Ovary (tissue), 3 donors: ENCODE results near the gene ZNF587.

Source experiments
- EP300 ChIP-seq: sonication (generic); formaldehyde crosslinking; IDR thresholded peaks from one replicate; pipeline ENCODE4 v1.6.1; 2017; ENCODE audit warnings: antibody characterized with exemption
- POLR2A ChIP-seq: fragments of 450-650 bp; IDR thresholded peaks from one replicate; pipeline ENCODE4 v1.6.1; 2017; ENCODE audit warnings: antibody characterized with exemption, mild to moderate bottlenecking, moderate library complexity
- TF ChIP-seq, protein P1 (sequence below), 3 donors: fragments of 450-650 bp in 2 of 3; fragments of 200-600 bp in 1 of 3; IDR thresholded peaks; one replicate each; pipeline versions ENCODE4 v1.5.1 to v1.8.0; 2016 to 2022; ENCODE audit warnings: antibody characterized with exemption in 3 of 3, mild to moderate bottlenecking in 1 of 3
- donor health status: DM: no; HTN: no; CAD: no.

- TF ChIP-seq, protein P1, sequence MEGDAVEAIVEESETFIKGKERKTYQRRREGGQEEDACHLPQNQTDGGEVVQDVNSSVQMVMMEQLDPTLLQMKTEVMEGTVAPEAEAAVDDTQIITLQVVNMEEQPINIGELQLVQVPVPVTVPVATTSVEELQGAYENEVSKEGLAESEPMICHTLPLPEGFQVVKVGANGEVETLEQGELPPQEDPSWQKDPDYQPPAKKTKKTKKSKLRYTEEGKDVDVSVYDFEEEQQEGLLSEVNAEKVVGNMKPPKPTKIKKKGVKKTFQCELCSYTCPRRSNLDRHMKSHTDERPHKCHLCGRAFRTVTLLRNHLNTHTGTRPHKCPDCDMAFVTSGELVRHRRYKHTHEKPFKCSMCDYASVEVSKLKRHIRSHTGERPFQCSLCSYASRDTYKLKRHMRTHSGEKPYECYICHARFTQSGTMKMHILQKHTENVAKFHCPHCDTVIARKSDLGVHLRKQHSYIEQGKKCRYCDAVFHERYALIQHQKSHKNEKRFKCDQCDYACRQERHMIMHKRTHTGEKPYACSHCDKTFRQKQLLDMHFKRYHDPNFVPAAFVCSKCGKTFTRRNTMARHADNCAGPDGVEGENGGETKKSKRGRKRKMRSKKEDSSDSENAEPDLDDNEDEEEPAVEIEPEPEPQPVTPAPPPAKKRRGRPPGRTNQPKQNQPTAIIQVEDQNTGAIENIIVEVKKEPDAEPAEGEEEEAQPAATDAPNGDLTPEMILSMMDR (IDR thresholded peaks at IDR 0.05), result no peak
- TF ChIP-seq POLR2A (no peak), EP300 (no peak)
These were observed 50.7 kb downstream of the ZNF587 start for GRCh38 chr19:57900311-57900710.
